Stimulated activated CD4-positive, alpha-beta T cell treated with anti-CD3 and anti-CD28 coated beads, Interleukin-12 subunit alpha, Interleukin-12 subunit beta, amount 100 ng/mL, for 48 hours (primary cell): ENCODE results near the gene IGFBP5.

ENCODE experiments used
- DNase-seq, 3 donors: peaks; one replicate each; pipeline ENCODE4 v3.0.0-alpha.2; 2020; ENCODE audit warnings: low read depth in 2 of 3, low spot score in 1 of 3

Gene IGFBP5

DNA sequence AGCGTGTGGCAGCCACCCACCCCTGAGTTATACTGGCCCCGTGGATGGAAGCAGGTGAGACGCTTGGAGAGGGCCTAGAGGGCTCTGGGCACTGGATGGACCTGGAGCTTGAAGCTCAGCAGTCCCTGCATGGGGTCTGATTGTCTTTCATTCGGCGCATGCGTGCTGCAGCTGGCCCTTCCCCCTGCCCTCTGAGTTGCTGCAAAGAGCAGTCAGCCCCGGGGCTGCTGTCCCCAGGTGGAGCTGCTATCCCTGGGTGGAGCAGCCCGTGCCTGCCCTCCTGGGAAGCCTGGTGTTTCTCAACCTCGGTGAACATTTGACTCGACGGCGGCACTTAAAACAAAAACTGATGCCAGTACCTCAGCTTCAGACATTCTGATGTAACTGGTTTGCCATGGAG lies 29.6 kb downstream of the IGFBP5 start:
- DNase-seq: no peak

DNA sequence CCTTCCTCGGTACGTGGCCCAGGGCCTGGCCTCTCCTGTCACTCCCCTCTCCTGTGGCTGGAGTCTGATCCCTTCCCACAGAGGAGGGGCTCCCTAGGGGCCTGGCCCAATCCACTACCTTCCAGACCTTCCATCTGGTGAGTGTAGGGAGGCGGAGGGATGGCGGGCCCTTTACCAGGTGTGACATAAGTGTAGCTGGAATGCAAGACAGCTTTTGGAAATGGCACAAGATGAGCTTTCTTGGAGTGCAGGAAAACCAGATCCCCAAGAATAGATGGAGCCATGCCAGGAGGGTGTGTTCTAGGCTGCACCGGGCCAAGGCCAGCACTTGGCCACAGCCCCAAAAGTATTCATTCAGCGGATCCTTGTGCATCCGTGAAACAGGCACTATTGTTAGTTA lies 30.1 kb downstream of the IGFBP5 start:
- no peak for DNase-seq

DNA sequence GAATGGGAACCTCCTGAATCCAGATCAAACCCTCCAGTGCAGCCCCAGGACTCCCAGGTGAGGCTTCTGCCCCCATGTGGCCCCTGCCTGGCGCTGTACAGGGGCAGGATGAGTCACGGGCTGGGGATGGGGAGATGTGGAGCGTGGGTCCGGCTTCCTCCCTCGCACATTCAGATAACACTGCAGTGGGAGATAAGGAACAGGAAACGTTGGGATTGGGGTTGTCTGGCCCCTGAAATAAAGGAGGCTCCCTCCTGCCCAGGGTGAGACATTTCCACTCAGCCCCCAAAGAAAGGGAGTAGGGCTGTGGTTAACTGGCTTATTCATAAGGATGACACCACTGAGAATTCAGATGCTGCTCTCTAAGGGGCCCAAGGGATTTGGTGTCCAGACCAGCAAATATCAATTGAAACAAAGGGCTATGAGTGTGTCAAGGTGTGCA lies 30.7 kb downstream of the IGFBP5 start:
- no peak for DNase-seq

DNA sequence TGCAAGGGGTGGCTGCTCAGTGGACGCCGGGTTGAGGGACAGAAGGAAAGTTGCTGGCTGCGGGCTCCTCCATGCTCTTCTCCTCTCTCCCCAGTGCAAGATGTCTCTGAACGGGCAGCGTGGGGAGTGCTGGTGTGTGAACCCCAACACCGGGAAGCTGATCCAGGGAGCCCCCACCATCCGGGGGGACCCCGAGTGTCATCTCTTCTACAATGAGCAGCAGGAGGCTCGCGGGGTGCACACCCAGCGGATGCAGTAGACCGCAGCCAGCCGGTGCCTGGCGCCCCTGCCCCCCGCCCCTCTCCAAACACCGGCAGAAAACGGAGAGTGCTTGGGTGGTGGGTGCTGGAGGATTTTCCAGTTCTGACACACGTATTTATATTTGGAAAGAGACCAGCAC lies 31.5 kb downstream of the IGFBP5 start:
- no peak for DNase-seq

DNA sequence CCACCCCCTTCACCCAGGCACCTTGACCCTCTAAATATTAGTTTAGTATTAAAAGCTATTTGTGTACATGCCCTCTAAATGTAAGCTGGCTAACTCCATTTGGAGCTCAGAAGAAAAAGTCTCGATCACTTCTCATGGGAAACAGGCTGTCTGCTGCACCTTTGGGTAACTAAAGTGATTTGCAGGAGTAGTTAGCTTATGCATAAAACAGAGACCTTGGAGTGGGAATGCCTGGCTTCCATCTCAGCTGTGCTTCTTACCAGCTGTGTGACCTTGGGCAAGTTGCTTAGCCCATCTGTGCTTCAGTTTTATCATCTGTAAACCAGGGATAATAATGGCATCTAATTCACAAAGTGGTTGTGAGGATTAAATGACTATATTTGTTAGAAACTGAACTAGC lies 32.2 kb downstream of the IGFBP5 start:
- DNase-seq: no peak

DNA sequence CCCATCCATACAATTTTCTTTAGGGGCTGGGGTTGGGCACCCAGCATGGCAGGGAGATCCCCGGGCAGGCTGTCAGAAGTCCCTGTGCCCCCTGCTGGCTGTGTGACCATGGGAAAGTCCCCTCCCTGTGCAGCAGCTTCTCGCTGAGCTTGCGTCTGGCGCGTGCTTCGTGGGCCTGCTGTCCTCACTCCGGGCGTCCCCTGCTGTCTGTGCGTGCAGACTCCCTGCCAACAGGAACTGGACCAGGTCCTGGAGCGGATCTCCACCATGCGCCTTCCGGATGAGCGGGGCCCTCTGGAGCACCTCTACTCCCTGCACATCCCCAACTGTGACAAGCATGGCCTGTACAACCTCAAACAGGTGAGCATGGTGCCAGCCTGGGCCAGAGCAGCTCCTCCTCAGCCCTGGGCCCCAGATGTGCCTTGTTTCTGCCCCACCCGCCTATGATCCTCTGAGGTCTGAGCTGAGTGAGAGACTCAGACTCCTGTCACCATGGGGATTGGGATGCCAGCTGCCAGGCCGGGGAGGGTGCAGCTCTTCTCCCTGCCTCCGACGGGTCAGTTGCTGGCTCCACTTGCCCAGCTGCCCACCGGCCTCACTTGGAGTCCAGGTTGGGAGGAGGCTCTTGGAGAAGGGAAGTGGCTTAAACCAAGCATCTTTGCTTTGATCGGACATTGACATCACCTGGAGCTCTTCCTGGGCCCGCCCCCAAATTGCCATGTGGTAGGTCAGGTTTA lies 33.5 kb downstream of the IGFBP5 start:
- no peak for DNase-seq

DNA sequence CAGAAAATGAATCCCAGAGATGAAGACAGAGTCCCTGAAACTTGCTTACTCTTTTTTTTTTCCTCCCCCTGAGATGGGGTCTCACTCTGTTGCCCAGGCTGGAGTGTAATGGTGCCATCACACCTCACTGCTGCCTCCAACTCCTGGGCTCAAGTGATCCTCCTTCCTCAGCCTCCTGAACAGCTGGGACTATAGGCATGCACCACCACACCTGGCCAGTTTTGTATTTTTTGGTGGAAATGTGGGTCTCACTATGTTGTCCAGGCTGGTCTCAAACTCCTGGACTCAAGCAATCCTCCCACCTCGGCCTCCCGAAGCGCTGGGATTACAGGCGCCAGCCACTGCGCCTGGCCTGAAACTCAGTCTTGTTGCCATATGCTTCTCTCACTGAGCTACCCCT lies 34.3 kb downstream of the IGFBP5 start:
- DNase-seq: no peak

DNA sequence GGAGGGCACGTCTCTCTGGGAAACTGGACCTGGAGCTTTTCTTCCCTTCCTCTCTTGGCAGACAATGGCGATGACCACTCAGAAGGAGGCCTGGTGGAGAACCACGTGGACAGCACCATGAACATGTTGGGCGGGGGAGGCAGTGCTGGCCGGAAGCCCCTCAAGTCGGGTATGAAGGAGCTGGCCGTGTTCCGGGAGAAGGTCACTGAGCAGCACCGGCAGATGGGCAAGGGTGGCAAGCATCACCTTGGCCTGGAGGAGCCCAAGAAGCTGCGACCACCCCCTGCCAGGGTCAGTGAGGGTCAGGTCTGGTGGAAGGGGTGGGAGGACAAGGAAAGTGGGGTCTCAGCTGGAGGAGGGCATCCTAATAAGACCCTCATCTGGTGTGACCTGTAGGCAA lies 34.9 kb downstream of the IGFBP5 start:
- no peak for DNase-seq

DNA sequence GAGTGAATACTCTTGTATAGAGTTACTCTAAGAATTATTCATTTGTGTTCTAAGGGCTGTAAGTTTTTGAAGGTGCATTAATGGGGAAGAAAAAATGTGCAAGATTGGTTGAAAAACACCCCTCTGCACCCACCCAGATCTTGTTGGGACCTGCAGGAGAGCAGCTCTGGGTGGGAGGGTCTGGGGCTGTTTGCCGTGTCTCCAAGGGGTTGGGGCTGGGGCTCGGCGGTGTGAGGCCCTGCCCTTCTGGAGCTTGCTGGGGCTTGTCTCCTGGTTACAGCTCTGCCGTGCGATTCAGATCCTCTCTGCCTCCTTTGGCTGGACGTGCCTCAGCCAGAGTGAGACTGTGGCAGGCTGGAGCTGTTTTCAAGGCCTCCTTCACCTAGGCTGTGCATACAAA lies 36.1 kb downstream of the IGFBP5 start:
- no peak for DNase-seq

DNA sequence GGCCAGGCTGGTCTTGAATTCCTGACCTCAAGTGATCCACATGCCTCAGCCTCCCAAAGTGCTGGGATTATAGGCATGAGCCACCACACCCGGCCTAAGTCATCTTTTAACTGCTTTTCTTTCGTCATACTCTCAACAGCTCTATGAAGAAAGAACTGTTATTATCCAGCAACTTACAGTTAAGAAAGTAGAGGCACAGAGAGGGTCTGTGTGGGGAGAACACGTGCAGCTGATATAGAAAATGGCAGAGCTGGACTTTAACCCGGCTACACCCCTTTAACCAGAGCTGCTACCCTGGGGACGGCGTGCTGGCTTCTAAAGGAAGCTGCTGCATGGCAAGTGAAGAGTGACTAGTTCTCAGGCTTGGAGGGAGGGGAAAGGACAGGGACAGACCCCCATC lies 36.6 kb downstream of the IGFBP5 start:
- DNase-seq: no peak

DNA sequence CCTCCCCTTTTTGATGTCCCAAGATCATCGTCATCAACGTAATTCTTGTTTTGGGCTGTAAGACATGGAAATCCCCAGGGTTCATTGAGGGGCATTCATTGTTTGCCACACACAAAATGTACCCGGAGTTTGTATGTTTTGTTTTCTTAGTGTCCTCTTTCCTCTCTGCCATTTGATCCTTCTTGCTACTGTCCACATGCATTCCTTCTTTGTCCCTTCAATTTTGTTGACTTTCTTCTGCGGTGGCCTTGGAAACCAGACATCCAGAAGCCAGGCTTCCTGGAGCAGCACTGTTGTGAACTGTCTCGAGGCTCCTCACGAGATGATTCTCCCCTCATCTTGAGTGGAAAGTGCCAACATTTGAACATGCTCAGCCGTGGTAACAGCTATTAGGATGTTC lies 37.4 kb downstream of the IGFBP5 start:
- no peak for DNase-seq

DNA sequence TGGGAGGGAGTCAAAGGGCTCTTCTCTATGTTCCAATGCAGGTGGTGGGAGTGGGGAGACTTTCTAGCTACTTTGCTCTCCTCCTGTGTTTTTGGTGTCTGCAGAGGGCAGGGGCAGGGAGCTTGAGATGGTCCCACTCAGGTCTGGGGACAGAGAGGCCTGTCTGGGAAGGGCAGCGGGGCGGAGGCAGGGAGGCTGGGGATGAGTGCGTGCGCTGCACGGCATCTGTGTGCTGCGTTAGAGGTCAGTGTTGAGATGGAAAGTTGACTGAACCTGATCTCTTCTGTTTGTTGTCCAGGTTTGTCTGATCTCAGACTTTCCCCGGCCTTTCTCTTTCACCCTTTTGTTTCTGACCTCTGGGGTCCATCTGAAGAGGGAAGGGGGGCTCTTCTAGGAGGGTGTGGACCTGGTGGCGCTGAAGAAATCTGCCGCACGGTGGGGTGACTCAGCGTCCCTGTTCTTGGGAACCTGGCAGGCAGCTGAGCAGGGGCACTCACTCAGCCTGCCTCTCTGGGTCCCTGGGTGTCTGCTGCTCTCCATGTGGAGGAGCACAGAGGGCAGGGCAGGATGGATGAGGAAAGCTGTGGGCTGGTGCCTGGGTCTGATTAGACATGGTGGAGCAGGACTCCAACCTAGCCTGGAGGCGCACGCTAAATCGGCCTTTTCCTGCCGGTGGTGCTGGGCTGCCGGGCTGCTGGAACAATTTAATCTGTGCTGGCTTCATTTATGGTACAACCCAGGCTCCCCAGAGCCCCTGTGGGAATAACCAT lies 38.1 kb downstream of the IGFBP5 start:
- no peak for DNase-seq

DNA sequence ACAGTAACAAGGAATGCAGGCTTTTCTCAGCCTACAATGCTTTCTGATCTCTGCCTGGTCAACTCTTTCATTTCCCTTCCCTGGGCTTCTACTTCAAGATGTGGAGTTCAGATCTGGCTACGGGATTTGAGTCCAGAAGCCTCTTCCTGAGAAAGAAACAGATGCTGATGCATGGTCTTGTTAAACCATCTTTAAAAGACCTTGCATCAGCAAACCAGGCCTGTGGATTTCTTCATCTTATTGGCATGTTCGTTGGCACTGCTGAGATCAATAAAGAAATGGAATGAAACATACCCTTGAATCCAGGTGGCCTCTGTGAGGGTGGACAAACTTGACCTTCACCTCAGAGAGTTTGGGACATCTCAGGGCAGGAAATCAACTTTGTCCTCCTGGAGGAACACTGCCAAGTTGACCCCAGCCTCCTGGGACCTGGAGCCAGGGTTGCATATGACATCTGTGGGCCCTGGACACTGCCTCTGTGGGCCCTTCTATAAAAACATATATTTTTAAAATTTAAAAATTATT lies 40.8 kb downstream of the IGFBP5 start:
- no peak for DNase-seq

DNA sequence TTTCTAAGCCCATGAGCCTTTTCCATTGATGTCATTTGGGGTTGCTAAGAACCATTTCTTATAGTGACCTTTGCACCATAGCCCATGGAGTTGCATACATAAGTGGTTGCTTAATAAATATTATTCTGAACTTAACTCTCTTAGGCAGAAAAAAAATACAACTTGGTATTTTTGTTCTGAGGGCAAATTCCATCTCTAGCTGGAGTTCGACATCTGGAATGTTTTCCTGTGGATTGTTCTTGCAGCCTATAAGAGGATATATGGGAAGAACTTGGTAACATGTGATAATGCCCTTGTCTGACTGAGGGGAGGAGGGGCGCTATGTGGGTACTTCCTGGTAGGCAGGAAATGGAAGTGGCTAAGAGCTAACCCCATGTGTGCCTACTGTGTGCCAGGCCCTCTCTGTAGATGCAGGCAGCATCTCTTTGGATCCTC lies 41.4 kb downstream of the IGFBP5 start:
- no peak for DNase-seq

DNA sequence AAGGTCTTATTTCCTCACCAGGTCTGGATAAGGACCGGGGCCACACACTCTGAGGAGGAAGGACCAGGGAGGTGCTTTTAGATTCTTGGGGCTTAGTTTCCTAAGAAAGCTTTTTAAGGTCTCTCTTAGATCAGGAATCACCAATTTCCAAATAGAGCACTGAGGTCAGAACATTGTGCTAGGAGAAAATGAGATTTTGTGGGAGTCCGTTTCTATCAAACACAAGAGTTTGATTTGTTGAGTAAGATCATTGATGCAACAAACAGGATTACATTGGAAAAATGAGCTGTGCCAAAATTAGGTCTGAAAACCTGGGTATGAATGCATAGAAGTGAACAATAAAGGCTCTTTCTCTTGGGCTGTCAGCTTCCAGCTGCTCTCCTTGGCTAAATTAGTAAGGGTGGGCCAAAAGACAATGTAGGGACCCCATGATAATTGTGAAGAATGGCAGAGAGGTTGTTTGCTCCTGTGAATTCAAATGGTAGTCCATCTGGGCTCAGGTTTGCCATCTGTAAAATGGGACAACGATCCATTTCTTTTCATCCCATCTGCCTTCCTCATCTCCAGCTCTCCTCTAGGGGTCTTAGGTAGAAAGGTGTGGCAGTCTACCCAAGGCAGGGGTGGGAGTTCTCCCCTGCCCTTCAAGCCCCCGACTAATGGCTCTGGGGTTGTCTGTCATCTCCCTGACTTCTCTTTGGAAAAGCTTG lies 42.1 kb downstream of the IGFBP5 start:
- DNase-seq: no peak

DNA sequence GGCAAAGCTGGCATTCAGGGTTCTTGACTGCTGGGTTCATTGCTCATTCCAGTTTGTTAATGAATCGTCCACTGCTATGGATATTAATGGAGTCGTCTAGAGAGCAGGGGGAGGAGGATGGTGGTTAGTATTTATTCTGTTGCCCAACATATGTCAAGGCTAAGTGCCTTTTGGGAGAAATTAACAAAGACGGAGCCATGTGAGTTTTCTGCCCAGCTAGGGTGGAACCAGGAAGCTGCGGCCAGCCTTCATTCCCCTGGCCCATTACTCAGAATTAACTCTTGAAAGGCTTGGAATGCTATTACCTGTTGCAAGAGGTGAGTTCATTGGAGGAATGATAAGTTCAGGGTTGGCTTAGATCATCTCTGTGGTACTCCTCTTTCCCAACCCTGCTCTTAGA lies 42.8 kb downstream of the IGFBP5 start:
- no peak for DNase-seq

DNA sequence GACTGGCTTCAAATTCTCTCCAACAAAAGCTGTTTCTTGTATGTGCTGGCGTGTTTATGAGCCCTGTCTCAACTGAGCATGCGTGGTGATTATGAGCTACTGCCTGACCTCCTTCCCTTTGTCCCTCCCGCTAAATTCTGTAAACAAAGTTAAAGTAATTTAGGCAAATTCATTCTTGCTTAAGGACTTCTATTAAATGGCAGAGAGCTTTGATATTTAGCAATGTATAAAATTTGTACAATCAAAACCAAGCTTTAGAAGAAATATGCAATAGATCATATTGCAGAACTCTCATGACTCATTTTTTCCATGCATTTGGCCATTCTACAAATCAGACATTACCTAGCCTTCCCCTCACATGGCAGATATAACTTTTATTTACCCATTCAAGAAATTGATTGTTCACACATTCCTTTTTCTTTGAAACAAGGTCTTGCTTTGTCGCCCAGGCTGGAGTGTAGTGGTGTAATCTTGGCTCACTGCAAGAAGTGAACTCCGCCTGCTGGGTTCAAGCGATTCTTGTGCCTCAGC lies 43.9 kb downstream of the IGFBP5 start:
- no peak for DNase-seq

DNA sequence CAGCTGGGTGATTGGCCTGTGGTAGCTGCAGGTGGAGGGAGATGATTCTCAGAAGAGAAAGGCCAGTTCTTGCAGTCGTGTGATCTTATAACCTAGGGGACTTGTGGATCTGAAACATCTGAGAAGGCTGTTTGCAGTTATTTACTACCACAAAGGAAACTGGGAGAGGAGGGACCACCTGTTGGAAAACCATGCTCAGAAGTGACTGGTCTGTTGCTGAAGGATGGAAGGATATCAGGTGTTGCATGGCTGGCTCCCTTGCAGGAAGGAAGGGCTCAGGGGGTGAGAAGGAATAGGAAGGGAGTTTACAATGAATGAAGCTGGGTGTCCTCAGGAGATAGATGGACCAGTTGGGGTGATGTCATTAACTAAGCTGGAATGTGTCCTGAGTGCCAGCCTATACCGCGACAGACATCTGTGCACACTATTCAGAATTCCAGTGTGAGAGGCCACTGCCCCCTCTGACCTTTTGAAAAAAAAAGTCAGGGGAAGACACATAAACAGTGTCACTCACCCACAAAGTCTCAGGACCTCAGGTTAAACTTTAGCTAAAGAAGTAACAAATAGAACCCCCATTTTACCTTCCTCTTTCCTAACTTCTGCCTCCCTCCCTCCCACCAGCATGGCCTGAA lies 44.6 kb downstream of the IGFBP5 start:
- DNase-seq: no peak

DNA sequence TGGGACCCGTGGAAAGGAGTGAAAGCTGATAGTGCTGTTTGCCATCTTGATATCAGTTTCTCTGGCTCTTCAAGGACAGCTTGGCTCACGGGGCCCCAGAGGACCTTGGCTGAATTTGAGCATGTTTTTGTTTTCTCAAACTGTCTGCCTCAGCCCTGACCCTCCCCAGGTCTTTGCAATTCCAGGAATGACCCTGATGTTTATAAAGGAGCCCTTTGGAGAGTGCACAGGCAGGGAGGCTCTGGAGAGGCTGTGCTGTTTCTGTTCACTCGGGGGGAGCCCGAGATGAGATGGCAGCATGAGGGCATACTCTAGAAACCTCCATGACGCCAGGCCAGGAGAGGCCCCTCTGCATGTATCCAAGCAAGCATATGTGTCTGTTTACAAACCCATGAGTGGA lies 45.8 kb downstream of the IGFBP5 start:
- DNase-seq: no peak

DNA sequence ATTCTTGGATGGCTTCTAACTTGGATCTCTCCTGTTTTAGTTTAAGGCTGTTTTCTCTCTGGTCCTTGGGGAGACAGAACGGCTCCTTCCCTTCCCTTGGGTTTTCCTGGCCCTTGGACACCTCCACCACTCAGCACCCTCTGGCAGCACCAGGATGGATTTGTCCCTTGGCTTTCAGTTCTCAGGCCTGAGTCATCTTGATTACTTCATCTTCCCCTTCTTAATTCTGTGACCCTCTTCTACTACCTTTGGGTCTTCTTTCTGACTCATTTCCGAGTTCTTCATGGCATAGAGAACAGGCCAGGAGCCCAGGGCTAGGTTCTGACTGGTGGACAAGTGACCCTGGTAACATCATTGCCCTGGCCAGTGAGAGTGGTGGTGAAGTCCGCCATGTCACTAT lies 47.2 kb downstream of the IGFBP5 start:
- DNase-seq: no peak

DNA sequence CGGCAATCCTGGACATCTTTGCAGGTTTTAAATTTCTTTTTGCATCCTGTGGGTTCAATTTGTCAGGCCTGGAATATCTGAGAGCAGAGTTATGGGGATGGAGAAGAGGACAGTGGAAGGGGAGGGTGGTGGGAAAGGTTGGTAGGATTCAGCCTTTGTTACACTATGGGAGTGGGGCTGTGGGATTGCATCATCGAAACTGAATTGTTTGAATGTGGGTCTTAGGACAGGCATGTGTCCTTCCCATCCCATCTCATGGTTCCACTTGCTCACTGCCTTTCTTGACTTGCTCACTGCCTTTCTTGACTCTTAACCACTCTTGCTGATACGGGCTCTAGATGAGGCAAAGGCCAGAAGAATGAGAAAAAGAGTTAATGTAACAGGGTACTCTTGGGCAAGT lies 49.2 kb downstream of the IGFBP5 start:
- DNase-seq: no peak
